ENCODE data around the gene UGT1A10.

UGT1A10 gene

DNA sequence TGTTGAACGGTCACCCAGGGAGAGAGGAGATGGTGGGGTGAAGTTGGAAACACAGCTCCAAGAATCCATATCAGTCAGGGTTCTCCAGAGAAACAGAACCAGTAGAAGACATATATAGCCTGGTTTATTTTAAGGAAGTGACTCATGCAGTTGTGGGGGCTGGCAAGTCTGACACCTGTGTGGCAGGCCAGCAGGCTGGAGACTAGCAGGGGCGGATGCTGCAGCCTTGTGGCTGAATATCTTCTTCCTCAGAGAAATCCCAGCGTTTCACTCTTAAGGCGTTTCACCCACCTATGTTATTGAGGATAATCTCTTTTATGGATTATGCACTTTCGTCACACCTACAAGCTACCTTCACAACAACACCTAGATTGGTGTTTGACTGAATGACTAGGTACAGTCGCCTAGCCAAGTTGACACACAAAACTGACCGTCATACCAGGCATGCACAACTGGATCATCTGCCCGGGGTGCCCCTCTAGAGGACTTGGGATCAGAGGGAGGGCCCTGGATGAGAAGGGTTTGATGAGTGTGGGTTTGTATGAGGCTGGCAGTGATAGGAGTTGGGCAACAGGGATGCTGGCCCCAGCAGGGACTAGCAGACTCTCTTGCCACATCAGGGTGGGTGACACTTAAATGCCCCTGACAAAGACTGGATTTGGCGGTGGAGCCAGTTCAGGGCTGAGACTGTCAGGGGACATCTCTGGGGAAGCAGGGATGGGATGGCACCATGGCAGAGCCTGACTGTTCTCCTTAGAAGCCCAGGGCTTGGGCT, 165.3 kb downstream of the UGT1A10 start:
- DNase-seq (ENCODE audit: low read depth in 2 of 2, low spot score in 1 of 2), result no peak

DNA sequence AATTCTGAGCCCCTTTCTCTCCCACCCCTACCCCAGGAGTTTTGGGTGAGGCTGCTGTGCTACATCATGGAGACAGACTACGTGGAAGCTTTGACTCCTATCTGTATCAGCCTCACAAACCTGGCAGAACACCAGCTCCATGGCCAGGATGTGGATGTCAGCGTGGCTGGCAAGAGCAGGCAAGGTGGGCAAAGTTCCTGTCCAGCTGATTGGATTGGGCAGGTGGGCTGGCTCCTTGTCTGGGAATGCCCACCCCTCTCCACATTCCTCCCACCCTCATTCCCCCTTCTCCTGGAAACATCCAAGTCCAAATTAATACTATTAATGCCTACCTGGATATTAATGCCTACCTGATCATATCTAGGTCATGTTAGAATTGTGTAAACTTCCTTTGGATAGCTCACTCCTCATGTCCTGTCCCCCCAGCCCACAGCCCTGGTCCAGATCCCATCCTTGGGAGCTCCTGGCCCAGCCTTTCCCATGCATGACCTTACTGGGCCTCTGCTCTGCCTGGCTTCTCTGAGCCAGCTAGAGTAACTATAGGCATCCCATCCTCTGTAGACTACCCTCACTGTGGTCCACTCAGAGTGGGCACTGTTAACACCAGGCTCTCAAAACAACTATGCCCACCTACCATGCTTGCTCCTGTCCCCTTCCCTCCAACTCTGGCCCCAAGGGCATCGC, 166.0 kb downstream of the UGT1A10 start:
- no peak for DNase-seq (ENCODE audit: low read depth in 2 of 2, low spot score in 1 of 2)

DNA sequence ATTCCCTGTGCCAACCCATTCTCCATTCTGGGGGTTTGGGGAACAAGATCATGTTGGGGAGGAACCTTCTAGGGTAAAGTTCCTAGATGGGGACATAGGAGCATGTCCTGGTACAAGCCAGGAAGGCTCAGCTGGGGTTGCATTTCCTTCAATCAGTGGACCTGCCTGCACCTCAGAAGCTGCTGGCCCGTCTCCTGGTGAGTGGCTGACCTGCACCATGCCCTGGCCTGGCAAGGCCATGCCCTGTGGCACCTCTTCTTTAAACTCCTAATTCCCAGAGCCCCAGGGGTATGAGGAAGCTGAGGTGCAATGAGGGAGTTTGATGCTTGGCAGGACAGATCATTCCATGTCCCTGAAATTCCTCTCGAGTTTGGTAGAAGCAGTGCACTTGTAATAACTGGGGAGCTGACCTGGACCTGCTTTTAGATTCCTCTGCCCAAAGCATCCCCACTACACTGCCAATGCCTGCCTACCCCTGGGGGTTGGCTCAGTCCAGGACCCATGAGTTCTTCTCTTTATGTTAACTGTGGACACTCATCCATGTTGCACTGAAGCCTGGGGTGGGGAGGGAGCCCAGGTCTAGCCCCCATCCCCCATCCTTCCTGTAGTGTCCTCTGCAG, 167.2 kb downstream of the UGT1A10 start:
- no peak for DNase-seq (ENCODE audit: low read depth in 2 of 2, low spot score in 1 of 2)

DNA sequence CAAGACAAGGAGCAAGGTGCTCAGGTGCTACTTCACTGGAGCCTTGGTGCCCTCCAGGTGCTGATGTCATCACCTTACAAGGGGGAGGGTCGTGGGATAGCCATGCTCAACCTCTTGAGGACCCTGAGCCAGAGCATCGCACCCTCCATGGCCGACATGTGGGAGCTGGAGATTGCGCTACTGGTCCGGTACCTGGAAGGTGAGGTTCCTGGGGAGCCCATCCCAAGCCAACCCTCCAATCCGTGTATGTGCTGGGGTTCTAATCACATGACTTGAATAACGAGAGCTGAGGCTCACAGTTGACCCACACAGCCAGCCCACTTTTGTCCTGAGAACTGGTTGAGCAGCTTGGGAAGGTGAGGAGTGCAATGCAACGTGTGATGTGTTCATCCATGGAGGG, 167.7 kb downstream of the UGT1A10 start:
- DNase-seq (ENCODE audit: low read depth in 2 of 2, low spot score in 1 of 2), result no peak

DNA sequence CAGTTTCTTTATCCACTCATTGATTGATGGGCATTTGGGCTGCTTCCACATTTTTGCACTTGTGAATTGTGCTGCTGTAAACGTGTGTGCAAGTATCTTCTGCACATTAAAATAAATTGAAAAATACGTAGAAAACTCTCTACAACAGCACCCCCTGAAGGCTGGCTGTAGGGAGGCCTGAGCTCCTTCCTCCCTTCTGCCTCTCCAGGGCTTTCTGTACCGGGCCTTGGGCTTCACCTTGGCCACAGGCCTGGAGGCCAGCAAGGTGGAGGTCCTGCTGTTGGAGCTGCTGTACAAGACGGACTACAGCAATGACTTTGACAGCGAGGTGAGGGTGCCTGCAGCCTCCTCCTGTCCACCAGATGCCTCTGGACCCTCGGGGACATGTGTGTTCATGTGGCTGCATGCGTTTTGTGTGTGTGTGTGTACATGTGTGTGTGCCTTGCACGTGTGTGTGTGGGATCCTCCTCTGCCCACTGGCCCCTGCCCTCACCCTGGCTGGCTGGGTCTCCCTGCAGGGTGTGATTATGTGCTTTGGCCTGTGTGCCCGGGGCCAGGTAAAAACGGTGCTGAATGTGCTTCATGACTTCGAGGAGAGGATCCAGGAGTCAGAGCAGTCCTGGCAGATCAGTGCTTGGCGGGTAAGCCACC, 171.1 kb downstream of the UGT1A10 start:
- no peak for DNase-seq (ENCODE audit: low read depth in 2 of 2, low spot score in 1 of 2)

DNA sequence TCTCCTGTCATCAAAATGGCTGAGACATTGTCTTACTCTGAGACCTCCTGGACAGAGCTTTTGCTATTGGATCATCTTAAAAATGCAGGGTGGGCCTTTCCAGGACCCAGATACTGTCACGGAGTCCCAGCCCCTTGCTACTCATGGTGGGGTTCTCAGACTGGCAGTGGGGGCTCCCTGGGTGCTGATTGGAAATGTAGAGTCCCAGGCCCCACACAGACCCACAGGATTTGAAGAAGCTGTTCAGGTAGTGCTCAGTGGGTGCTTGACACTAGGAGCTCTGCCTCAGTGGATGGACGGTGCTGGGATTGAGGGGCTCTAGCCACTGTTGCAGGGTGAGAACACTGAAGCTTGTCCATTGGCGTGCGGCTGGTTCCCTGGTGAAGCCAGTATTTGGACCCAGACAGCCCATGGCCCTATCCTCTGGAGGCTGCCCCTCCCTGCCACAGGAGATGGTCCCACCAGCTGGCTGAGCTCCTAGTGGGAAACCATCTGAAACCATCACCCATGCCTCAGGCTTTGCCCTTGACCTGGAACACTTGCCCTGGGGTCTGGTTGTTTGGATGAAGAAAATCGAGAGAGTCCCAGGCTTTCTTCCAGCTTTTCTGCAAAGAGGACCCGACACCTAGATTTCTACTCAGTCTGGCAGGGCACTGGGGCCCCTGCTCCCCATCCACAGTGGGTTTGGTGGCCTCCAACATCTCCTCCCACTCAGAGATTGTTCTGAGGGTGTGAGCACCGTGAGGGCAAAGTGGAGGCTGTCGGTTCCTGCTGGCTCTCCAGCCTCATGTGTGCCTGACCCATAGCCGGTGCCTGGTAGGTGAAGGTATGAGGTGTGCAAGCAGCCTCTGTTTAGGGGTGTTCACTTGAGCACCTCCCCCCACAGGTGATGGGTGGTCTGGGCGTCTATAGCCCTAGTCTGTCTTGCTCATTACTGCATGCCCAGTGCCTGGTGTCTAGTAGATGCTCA, 172.0 kb downstream of the UGT1A10 start:
- DNase-seq (ENCODE audit: low read depth in 2 of 2, low spot score in 1 of 2), result no peak

DNA sequence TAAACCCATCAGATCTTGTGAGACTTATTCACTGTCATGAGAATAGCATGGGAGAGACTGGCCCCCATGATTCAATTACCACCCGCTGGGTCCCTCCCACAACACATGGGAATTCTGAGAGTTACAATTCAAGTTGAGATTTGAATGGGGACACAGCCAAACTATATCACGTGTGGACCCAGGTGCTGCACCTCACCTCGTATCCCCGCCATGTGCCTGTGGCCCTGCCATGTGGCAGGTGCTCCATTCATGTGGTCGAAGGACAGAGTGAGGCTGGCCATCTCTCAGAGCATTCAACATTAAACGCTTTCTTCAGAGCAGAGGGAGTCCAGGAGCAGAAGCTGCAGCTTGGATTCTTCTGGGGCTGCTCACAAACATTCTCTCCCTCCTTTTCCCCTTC, 174.1 kb downstream of the UGT1A10 start:
- no peak for DNase-seq (ENCODE audit: low read depth in 2 of 2, low spot score in 1 of 2)

DNA sequence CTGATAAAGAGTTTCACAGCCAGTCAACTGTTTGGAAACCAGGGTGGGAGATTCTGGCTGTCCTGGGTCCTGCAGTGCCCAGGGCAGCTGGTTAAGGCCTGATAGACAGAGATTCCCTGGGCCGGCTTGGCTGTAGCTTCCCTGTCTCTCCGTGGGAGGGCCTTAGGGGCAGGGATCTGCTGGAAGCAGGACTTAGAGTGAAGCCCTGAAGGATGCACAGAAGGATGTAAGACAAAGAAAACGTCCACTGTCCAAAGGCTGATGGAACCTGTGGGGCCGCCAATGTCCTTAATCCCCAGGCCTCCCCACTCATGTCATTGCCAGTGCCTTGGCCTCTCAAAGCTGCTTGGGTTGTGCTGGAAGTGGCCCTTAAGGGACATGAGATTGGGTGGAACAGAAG, 174.8 kb downstream of the UGT1A10 start:
- no peak for DNase-seq (ENCODE audit: low read depth in 2 of 2, low spot score in 1 of 2)

DNA sequence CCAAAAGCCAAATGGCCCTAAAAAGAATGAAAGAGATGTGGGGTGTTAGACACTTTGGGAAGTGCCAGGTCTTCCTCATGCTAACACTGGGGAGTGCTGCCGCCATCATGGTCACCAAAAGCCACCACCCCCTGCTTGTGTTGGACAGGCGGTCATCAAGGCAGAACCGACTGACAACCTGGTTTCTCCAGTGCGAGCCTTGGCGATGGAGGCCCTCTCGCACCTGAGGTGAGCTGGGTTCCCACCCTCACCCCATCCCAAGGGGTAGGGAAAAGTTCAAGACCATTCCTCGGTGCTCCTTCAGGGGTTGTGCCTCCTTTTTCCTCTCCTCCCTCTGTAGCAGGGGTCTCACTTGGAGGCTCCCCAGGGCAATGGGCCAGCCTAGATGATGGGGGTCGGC, 175.5 kb downstream of the UGT1A10 start:
- DNase-seq (ENCODE audit: low read depth in 2 of 2, low spot score in 1 of 2), result no peak

DNA sequence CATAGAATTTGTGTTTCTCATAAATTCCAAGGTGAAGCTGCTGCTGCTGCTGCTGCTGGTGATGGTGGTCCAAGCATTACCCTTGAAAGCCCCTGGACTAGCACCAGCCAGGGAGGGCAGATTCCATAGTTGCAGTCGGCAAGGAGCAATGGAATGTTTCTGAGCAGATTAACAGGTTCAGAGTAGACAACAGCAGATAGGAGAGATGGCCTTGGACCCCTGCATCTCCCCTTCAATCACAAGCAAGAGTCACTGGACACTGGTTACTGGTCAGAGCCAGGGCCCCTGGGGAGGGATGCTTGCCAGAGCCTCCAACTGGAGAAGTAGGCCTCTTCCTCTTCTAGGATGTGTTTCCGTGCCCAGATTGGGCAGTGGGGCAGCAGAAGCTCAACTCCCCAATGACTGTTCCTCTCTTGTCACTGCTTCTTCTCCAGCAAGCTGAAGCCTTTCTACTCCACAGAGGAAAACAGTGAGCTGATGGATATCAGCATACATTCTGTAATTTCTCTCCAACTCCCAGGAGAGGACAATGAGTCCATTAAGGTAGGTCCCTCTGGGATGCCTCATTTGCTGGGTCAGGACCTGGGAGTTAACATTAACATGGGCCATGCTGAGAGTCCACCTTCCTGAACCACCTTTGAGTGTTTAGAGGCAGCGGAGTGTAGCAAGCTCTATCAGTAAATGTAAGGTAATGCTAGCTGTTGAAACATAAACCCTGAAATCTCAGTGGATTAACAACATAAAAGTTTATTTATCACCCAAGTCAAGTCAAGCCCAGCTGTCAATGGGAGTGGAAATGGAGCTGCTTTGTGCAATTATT, 177.2 kb downstream of the UGT1A10 start:
- no peak for DNase-seq (ENCODE audit: low read depth in 2 of 2, low spot score in 1 of 2)

- DNase-seq (ENCODE audit: low read depth in 2 of 2, low spot score in 1 of 2), result no peak
Observed at GRCh38 chr2:233814056-233814835, 178.0 kb downstream of the UGT1A10 start.

DNA sequence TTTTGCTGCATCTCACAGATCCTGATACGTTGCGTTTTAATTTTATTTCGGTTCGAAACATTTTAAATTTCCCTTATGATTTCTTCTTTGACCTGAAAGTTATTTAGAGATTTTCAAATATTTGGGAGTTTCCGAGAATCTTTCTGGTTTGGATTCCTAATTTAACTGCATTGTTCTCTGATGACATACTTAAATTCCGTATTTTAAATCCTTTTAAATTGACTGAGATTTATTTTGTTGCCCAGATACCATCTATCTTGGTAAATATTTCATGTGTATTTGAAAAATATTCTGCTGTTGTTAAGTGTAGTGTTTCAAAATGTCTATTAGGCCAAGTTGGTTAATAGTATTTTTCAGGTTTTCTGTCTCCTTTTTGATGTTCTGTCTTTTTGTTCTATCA, 179.6 kb downstream of the UGT1A10 start:
- DNase-seq (ENCODE audit: low read depth in 2 of 2, low spot score in 1 of 2), result no peak

DNA sequence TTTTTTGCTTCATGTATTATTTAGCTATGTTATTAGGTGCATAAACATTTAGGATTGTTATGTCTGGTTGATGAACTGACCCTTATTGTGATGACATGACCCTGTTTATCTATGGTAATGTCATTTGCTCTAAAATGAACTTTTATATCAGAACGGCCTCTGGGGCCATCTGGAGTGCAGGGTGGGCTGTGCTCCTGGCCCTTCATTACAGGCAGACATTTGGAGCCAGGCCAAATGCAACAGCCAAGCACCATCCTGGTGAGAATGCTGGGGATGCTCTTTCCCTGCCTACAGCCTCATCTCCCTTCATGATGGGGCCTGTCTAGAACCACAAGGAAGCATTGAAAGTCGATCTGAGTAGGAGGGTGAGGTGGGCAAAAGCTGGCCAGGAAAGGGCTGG, 180.1 kb downstream of the UGT1A10 start:
- DNase-seq (ENCODE audit: low read depth in 2 of 2, low spot score in 1 of 2), result no peak

DNA sequence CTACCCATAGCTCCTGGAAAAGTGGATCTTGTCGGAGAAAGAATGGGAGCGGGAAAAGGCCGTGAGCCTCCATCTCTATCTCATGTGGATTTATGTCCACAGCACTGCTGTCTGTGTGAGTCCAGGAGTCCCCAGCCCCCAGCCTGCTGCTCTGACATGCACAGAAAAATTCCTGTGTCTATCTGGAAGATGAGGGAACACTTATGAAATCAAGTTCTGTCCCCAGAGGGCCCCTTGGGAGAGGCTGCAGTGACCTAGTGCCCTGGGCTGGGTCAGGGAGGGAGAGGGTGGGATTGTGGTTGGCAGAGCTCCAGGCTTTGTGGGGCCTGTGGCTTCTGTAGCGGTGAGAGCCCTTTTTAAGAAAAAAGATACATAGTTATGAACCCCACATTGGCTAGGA, 180.5 kb downstream of the UGT1A10 start:
- no peak for DNase-seq (ENCODE audit: low read depth in 2 of 2, low spot score in 1 of 2)

DNA sequence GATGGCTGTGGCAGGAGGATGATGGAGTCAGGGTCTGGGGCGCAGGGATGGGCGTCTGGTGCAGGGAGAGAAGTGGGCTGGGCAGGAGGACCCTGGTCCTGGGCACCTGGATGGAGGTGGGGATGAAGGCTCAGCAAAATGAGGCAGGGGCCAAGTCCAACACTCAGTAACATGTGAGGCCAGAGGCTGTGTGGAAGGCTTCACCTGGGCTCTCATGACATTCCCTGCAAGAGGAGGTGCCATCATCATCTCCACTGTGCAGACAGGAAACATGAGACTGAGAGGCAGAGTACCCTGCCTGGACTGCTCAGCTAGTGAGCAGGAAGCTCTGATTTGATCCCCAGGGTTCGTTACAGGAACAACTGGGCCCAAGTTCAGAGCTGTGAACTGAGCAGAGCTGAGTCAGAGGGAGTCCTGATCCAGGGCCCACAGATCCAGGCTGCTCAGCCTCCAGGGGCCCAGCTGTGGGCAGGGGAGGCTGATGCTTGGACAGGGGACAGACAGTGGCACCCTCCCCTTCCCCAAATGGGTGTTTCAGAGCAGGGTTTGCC, 181.2 kb downstream of the UGT1A10 start:
- DNase-seq (ENCODE audit: low read depth in 2 of 2, low spot score in 1 of 2), result no peak

- no peak for DNase-seq (ENCODE audit: low read depth in 2 of 2, low spot score in 1 of 2)
Observed at GRCh38 chr2:233817995-233818638, 181.9 kb downstream of the UGT1A10 start.

- DNase-seq (ENCODE audit: low read depth in 2 of 2, low spot score in 1 of 2), result no peak
Observed at GRCh38 chr2:233818639-233819621, 182.7 kb downstream of the UGT1A10 start.
